Neural cell (in vitro differentiated cells): ENCODE data around the gene CCDC152. TPM values are rescaled to one million over a fixed set of nuclear protein-coding genes. Genes with fewer than 3 reads are reported as not detected.

Source experiments
- H2AFZ ChIP-seq: fragments of 200-600, 300-800 bp; sonication (generic), shearing (Covaris generic); 2 replicates; pipeline ENCODE4 v1.6.0; 2014; ENCODE audit warnings: low read depth, mild to moderate bottlenecking, antibody characterized with exemption, low read length, moderate library complexity
- H3F3A ChIP-seq: fragments of 200-600 bp; shearing (Covaris generic); 2 replicates; pipeline ENCODE4 v1.6.1; 2016; ENCODE audit warnings: mild to moderate bottlenecking, moderate library complexity, mixed read lengths, antibody characterized with exemption, low read length; ENCODE audit not compliant: insufficient read depth, poor library complexity, severe bottlenecking
- H3K27ac ChIP-seq: fragments of 200-600, 300-800 bp; sonication (generic), shearing (Covaris generic); 2 replicates; pipeline ENCODE4 v1.5.1; 2014; ENCODE audit warnings: mild to moderate bottlenecking, low read length, moderate library complexity
- H3K27me3 ChIP-seq: fragments of 300-800, 200-600 bp; sonication (generic), shearing (Covaris generic); 2 replicates; pipeline ENCODE4 v1.6.0; 2014; ENCODE audit warnings: mild to moderate bottlenecking, low read depth, low read length, moderate library complexity; ENCODE audit not compliant: insufficient read depth
- H3K36me3 ChIP-seq: fragments of 300-800, 200-600 bp; sonication (generic), shearing (Covaris generic); 2 replicates; pipeline ENCODE4 v1.5.1; 2014; ENCODE audit warnings: mild to moderate bottlenecking, antibody characterized with exemption, low read length, moderate library complexity; ENCODE audit not compliant: insufficient read depth
- H3K4me2 ChIP-seq: fragments of 300-800, 200-600 bp; sonication (generic), shearing (Covaris generic); 2 replicates; pipeline ENCODE4 v1.6.0; 2014; ENCODE audit warnings: mild to moderate bottlenecking, low read length
- H3K4me3 ChIP-seq: fragments of 300-800, 200-600 bp; sonication (generic), shearing (Covaris generic); 2 replicates; pipeline ENCODE4 v1.5.1; 2014; ENCODE audit warnings: mild to moderate bottlenecking, low read length, moderate library complexity
- H3K79me2 ChIP-seq: fragments of 200-600 bp; shearing (Covaris generic); replicated peaks from 2 replicates; pipeline ENCODE4 v1.6.0; 2014; ENCODE audit warnings: mild to moderate bottlenecking, low read length, moderate library complexity; ENCODE audit not compliant: insufficient read depth
- H3K9ac ChIP-seq: fragments of 300-800, 200-600 bp; sonication (generic), shearing (Covaris generic); 2 replicates; pipeline ENCODE4 v1.6.1; 2016; ENCODE audit warnings: mild to moderate bottlenecking, low read length, mixed read lengths
- H3K9me2 ChIP-seq: fragments of 200-600 bp; shearing (Covaris generic); 2 replicates; pipeline ENCODE4 v1.6.1; 2016; ENCODE audit warnings: mild to moderate bottlenecking, low read length, mixed read lengths; ENCODE audit not compliant: insufficient read depth
- H3K9me3 ChIP-seq: fragments of 200-600, 300-800 bp; sonication (generic), shearing (Covaris generic); 2 replicates; pipeline ENCODE4 v1.6.1; 2016; ENCODE audit warnings: mild to moderate bottlenecking, mixed run types, low read length, moderate library complexity, mixed read lengths
- H4K20me1 ChIP-seq: fragments of 200-600 bp; shearing (Covaris generic); 2 replicates; pipeline ENCODE4 v1.6.1; 2016; ENCODE audit warnings: mild to moderate bottlenecking, mixed run types; ENCODE audit not compliant: insufficient read depth
- CTCF ChIP-seq: fragments of 450-650 bp; IDR thresholded peaks from 2 replicates; pipeline ENCODE4 v1.5.1; 2014; ENCODE audit warnings: antibody characterized with exemption, mild to moderate bottlenecking, moderate library complexity; ENCODE audit not compliant: poor library complexity, severe bottlenecking
- EP300 ChIP-seq: fragments of 450-650 bp; conservative IDR thresholded peaks from 2 replicates; pipeline ENCODE4 v1.6.1; 2014; ENCODE audit warnings: antibody characterized with exemption, mild to moderate bottlenecking, moderate library complexity; ENCODE audit not compliant: poor library complexity, severe bottlenecking
- EZH2 ChIP-seq: fragments of 200-600, 300-800 bp; shearing (Covaris generic), sonication (generic); IDR thresholded peaks from 2 replicates; pipeline ENCODE4 v1.6.1; 2014; ENCODE audit warnings: antibody characterized with exemption, low read length, borderline replicate concordance, mild to moderate bottlenecking; ENCODE audit not compliant: insufficient read depth, poor library complexity, severe bottlenecking
- MXI1 ChIP-seq: fragments of 450-650 bp; conservative IDR thresholded peaks from 2 replicates; pipeline ENCODE4 v1.6.1; 2014; ENCODE audit warnings: antibody characterized with exemption, mild to moderate bottlenecking; ENCODE audit not compliant: poor library complexity, severe bottlenecking
- POLR2AphosphoS5 ChIP-seq: IDR thresholded peaks from 2 replicates; pipeline ENCODE4 v1.6.1; 2012
- RAD21 ChIP-seq: fragments of 450-650 bp; conservative IDR thresholded peaks from 2 replicates; pipeline ENCODE4 v1.6.1; 2014; ENCODE audit warnings: antibody characterized with exemption, mild to moderate bottlenecking, moderate library complexity
- REST ChIP-seq: IDR thresholded peaks from 2 replicates; pipeline ENCODE4 v1.6.1; 2012; ENCODE audit warnings: borderline replicate concordance
- SMC3 ChIP-seq: fragments of 450-650 bp; conservative IDR thresholded peaks from 2 replicates; pipeline ENCODE4 v1.6.1; 2014; ENCODE audit warnings: antibody characterized with exemption, mild to moderate bottlenecking, moderate library complexity; ENCODE audit not compliant: poor library complexity
- TAF1 ChIP-seq: IDR thresholded peaks from 2 replicates; pipeline ENCODE4 v1.6.1; 2012; ENCODE audit warnings: low read depth
- polyA plus RNA-seq: library from polyadenylated mRNA; depleted of rRNA; stranded (reverse); fragments of >200 nt; gene quantifications from 2 replicates; pipeline ENCODE4 v1.2.3, GENCODE V29; 2014

CCDC152 gene
- polyA plus RNA-seq, 1 donor from 2014 or later: 0.87 TPM

DNA sequence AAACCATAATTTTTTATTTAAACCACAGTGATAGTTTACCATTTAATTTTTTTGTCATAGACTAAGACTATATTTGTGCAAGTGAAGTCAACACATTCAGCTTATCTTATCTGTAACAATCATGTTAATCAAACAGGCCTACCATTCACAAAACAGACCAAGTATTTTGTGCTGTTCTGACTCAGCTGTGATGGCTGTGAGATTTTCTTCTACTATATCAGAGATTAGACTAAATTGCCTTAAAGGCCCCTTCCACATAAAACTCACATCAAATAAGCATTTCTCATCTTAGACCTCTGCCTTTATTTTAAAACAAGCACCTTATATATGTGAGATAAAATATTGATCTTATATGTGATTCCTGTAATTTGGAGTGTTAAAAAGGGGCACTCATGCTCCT, 13.4 kb downstream of the CCDC152 start:
- no peak overlapping the region for H3K9ac ChIP-seq
- H3K36me3 ChIP-seq: no peaks in the 10 kb centered on the region
- no peaks in the 10 kb centered on the region for H3K9me2 ChIP-seq
- TF ChIP-seq CTCF: no peak
- TF ChIP-seq SMC3: no peak
- no peak for TF ChIP-seq RAD21
- TF ChIP-seq MXI1: no peak
- TF ChIP-seq REST: no peak
- TF ChIP-seq POLR2AphosphoS5: no peak
- H3F3A ChIP-seq: no peaks in the 10 kb centered on the region
- H4K20me1 ChIP-seq: no peaks in the 10 kb centered on the region
- H3K9me3 ChIP-seq: no peaks in the 10 kb centered on the region
- H3K4me2 ChIP-seq: no peak overlapping the region
- H3K27ac ChIP-seq: no peak overlapping the region
- no peaks in the 10 kb centered on the region for H3K27me3 ChIP-seq
- no peak overlapping the region for H2AFZ ChIP-seq
- no peak overlapping the region for H3K4me3 ChIP-seq
- H3K79me2 ChIP-seq: no peaks in the 10 kb centered on the region

GRCh38 chr5:42772265-42772993, 15.8 kb downstream of the CCDC152 start:
- Histone ChIP-seq H3K4me3 (no peak overlapping the region), H3K4me2 (no peak overlapping the region)

More at GRCh38 chr5:42772265-42772993, 15.8 kb downstream of the CCDC152 start:
- H3K9ac ChIP-seq: no peak overlapping the region
- no peaks in the 10 kb centered on the region for H3F3A ChIP-seq
- TF ChIP-seq RAD21 (no peak), REST (no peak), TAF1 (no peak), CTCF (no peak), MXI1 (no peak), EP300 (no peak), POLR2AphosphoS5 (no peak), SMC3 (no peak), EZH2 (no peak)
- H3K27me3 ChIP-seq: no peaks in the 10 kb centered on the region
- no peaks in the 10 kb centered on the region for H3K9me3 ChIP-seq
- no peaks in the 10 kb centered on the region for H4K20me1 ChIP-seq
- no peak overlapping the region for H2AFZ ChIP-seq
- H3K79me2 ChIP-seq: no peaks in the 10 kb centered on the region
- no peak overlapping the region for H3K27ac ChIP-seq
- no peaks in the 10 kb centered on the region for H3K36me3 ChIP-seq
- no peaks in the 10 kb centered on the region for H3K9me2 ChIP-seq
